CD4-positive, alpha-beta T cell treated with Interleukin-15 for 1 hour (primary cell): ENCODE data around the gene ASB4.
A peak's percentile ranks its signal among the peaks of the same experiment; 100 is the strongest.
"Not testable (repeated sequence)": the region's sequence is repeated elsewhere in the genome, so short reads cannot be mapped to it uniquely, and the experiment has no call there.

Source experiments
- DNase-seq: peaks from one replicate; pipeline ENCODE4 v3.0.0-alpha.2; 2020

The ASB4 gene

GRCh38 chr7:95527033-95527775 lies 41.5 kb downstream of the ASB4 start:
- peak; percentile 18 for DNase-seq

GRCh38 chr7:95527776-95528250 lies 42.1 kb downstream of the ASB4 start:
- no peak for DNase-seq

GRCh38 chr7:95529701-95530100 lies 44.0 kb downstream of the ASB4 start:
- no peak for DNase-seq

- DNase-seq: no peak
Observed at GRCh38 chr7:95530881-95531280, 45.1 kb downstream of the ASB4 start.

- no peak for DNase-seq
Observed at GRCh38 chr7:95531605-95532219, 46.0 kb downstream of the ASB4 start.

GRCh38 chr7:95534796-95535195 lies 49.1 kb downstream of the ASB4 start:
- no peak for DNase-seq

- no peak for DNase-seq
Observed at GRCh38 chr7:95535662-95536061, 49.9 kb downstream of the ASB4 start.

- DNase-seq: no peak
Observed at GRCh38 chr7:95536656-95537311, 51.0 kb downstream of the ASB4 start.

GRCh38 chr7:95537468-95537867 lies 51.7 kb downstream of the ASB4 start:
- DNase-seq: no peak

- DNase-seq: no peak
Observed at GRCh38 chr7:95539426-95539825, 53.7 kb downstream of the ASB4 start.

- DNase-seq: no peak
Observed at GRCh38 chr7:95540366-95540765, 54.6 kb downstream of the ASB4 start.

GRCh38 chr7:95543312-95543711 lies 57.6 kb downstream of the ASB4 start:
- no peak for DNase-seq

GRCh38 chr7:95544171-95544570 lies 58.4 kb downstream of the ASB4 start:
- no peak for DNase-seq

GRCh38 chr7:95545007-95545615 lies 59.4 kb downstream of the ASB4 start:
- DNase-seq: no peak

GRCh38 chr7:95545673-95546072 lies 59.9 kb downstream of the ASB4 start:
- no peak for DNase-seq

- DNase-seq: no peak
Observed at GRCh38 chr7:95546647-95547046, 60.9 kb downstream of the ASB4 start.

GRCh38 chr7:95547361-95548348 lies 61.9 kb downstream of the ASB4 start:
- DNase-seq: no peak

GRCh38 chr7:95549818-95550529 lies 64.2 kb downstream of the ASB4 start:
- no peak for DNase-seq

- DNase-seq: no peak
Observed at GRCh38 chr7:95550546-95550945, 64.8 kb downstream of the ASB4 start.

- not testable (repeated sequence) for DNase-seq
Observed at GRCh38 chr7:95552010-95552926, 66.5 kb downstream of the ASB4 start.

- no peak for DNase-seq
Observed at GRCh38 chr7:95553939-95554338, 68.2 kb downstream of the ASB4 start.
